PC-3 (cell line): ENCODE data around the gene PDZD7. TPM values are rescaled to one million over a fixed set of nuclear protein-coding genes. Genes with fewer than 3 reads are reported as not detected.

ENCODE experiments used
- ATAC-seq: fragments of 200-7000 bp; cut with Tn5 transposase; 2 replicates; pipeline ENCODE4 v1.9.1; 2020; ENCODE audit warnings: mild to moderate bottlenecking, moderate library complexity
- BruUV-seq: library from RNA; stranded (reverse); fragments of 400-500 nt; replicated peaks from 2 replicates; lab custom pipeline; 2021; lab: Mats Ljungman, UMichigan
- CTCF ChIA-PET: fragments of 300-600 bp; sonication (Branson Sonifier 250); formaldehyde crosslinking; loops from one replicate; lab custom pipeline; 2022; ENCODE audit warnings: antibody characterized with exemption; lab: Charles Lee
- POLR2A ChIA-PET: fragments of 300-600 bp; sonication (Branson Sonifier 250); formaldehyde crosslinking; loops from one replicate; lab custom pipeline; 2022; ENCODE audit warnings: antibody characterized with exemption; ENCODE audit not compliant: unreplicated experiment; lab: Charles Lee
- DNase-seq: peaks from one replicate; pipeline ENCODE4 v3.0.0-alpha.2; 2015
- H2AFZ ChIP-seq: fragments of 300-600 bp; sonication (generic); 2 replicates; pipeline ENCODE4 v1.6.0; 2016; ENCODE audit warnings: antibody characterized with exemption, low read length
- H3F3A ChIP-seq: fragments of 300-600 bp; sonication (generic); one replicate; pipeline ENCODE4 v1.6.0; 2017; ENCODE audit warnings: antibody characterized with exemption, low read length, control low read depth, mild to moderate bottlenecking; ENCODE audit not compliant: unreplicated experiment
- H3K27ac ChIP-seq: fragments of 300-600 bp; sonication (generic); 2 replicates; pipeline ENCODE4 v1.5.1; 2016; ENCODE audit warnings: mild to moderate bottlenecking, low read length
- H3K27me3 ChIP-seq: fragments of 300-600 bp; sonication (generic); 2 replicates; pipeline ENCODE4 v1.6.1; 2016; ENCODE audit warnings: low read length, mixed read lengths
- H3K36me3 ChIP-seq: fragments of 300-600 bp; sonication (generic); 2 replicates; pipeline ENCODE4 v1.6.1; 2016; ENCODE audit warnings: low read depth, mixed run types, low read length, mixed read lengths
- H3K4me1 ChIP-seq: fragments of 300-600 bp; sonication (generic); 2 replicates; pipeline ENCODE4 v1.5.1; 2016; ENCODE audit warnings: low read length; ENCODE audit not compliant: insufficient read depth
- H3K4me2 ChIP-seq: fragments of 300-600 bp; sonication (generic); 2 replicates; pipeline ENCODE4 v1.6.0; 2016; ENCODE audit warnings: low read length
- H3K4me3 ChIP-seq: fragments of 300-600 bp; sonication (generic); 2 replicates; pipeline ENCODE4 v1.5.1; 2016; ENCODE audit warnings: mild to moderate bottlenecking, low read length, mixed read lengths
- H3K79me2 ChIP-seq: fragments of 300-600 bp; sonication (generic); 2 replicates; pipeline ENCODE4 v1.6.1; 2017; ENCODE audit warnings: low read length, mixed read lengths
- H3K9ac ChIP-seq: fragments of 300-600 bp; sonication (generic); 2 replicates; pipeline ENCODE4 v1.6.0; 2016; ENCODE audit warnings: mild to moderate bottlenecking, low read length
- H3K9me2 ChIP-seq: fragments of 300-600 bp; sonication (generic); replicated peaks from 2 replicates; pipeline ENCODE4 v1.6.1; 2016; ENCODE audit warnings: mixed run types, low read length, mixed read lengths
- H3K9me3 ChIP-seq: fragments of 300-600 bp; sonication (generic); 2 replicates; pipeline ENCODE4 v1.6.1; 2016; ENCODE audit warnings: low read length, mixed read lengths
- H4K20me1 ChIP-seq: fragments of 300-600 bp; sonication (generic); 2 replicates; pipeline ENCODE4 v1.6.1; 2016; ENCODE audit warnings: low read length, mixed read lengths
- EZH2 ChIP-seq: fragments of 300-600 bp; sonication (generic); IDR thresholded peaks from one replicate; pipeline ENCODE4 v1.6.1; 2017; ENCODE audit warnings: antibody characterized with exemption, mild to moderate bottlenecking, low read length; ENCODE audit not compliant: unreplicated experiment
- EZH2phosphoT487 ChIP-seq: fragments of 300-600 bp; sonication (generic); IDR thresholded peaks from 2 replicates; pipeline ENCODE4 v1.6.1; 2018; ENCODE audit warnings: mild to moderate bottlenecking, antibody characterized with exemption, low read length, borderline replicate concordance
- intact Hi-C: fragments of 100-400 bp; cut with micrococcal nuclease; formaldehyde crosslinking; loops from 2 replicates; pipeline ENCODE4 v1.9.0; 2023
- total RNA-seq: library from RNA; depleted of rRNA; stranded (reverse); fragments of >200 nt; gene quantifications from 2 replicates; pipeline ENCODE4 v1.2.3, GENCODE V29; 2014
- TF ChIP-seq, protein P1 (sequence below): fragments of 300-600 bp; sonication (generic); conservative IDR thresholded peaks from 2 replicates; pipeline ENCODE4 v1.5.1; 2017; ENCODE audit warnings: antibody characterized with exemption, low read depth, mild to moderate bottlenecking, low read length

Gene PDZD7
- total RNA-seq, 1 experiment from 2014 or later, result 2.8 TPM

DNA sequence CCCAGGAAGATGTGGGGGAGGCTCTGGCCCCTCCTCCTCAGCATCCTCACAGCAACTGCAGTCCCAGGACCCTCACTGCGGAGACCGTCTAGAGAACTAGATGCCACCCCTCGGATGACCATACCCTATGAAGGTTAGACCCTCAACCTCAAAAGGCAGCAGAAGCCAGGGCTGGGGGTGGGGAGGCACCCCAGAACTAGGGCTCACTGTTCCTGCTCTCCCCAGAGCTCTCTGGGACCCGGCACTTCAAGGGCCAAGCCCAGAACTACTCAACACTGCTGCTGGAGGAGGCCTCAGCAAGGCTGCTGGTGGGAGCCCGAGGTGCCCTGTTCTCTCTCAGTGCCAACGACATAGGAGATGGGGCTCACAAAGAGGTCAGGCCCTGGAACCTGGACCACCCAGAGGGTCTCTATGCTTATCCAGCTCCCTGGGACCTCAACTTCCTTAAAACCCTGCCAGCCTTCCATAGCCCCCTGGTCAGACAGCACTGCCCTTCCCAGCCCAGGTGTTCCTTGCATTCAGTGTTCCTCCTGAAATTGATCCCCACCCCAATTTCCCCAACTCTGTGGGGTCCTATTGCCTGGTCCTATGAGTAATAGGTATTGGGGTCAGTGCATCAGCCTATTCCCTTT is 57.9 kb downstream of the PDZD7 start:
- POLR2A ChIA-PET, result no interaction called here
- Histone ChIP-seq H3K4me3 (no peak overlapping the region), H3K27ac (no peak overlapping the region), H3K36me3 (no peaks in the 10 kb centered on the region), H3K9ac (no peak overlapping the region), H2AFZ (no peak overlapping the region), H3F3A (no peaks in the 10 kb centered on the region), H3K9me2 (no peaks in the 10 kb centered on the region), H3K4me2 (no peak overlapping the region), H3K9me3 (no peaks in the 10 kb centered on the region), H3K27me3 (no peaks in the 10 kb centered on the region), H3K79me2 (no peaks in the 10 kb centered on the region), H3K4me1 (peaks cover 13% of the 10 kb centered on the region; the same call in 1 of the 2 replicates), H4K20me1 (no peaks in the 10 kb centered on the region)
- DNase-seq, result no peak
- intact Hi-C loops, result no loop called here
- no peak for ATAC-seq
- CTCF ChIA-PET, result no interaction called here
- TF ChIP-seq EZH2phosphoT487, result no peak
- TF ChIP-seq, protein P1, sequence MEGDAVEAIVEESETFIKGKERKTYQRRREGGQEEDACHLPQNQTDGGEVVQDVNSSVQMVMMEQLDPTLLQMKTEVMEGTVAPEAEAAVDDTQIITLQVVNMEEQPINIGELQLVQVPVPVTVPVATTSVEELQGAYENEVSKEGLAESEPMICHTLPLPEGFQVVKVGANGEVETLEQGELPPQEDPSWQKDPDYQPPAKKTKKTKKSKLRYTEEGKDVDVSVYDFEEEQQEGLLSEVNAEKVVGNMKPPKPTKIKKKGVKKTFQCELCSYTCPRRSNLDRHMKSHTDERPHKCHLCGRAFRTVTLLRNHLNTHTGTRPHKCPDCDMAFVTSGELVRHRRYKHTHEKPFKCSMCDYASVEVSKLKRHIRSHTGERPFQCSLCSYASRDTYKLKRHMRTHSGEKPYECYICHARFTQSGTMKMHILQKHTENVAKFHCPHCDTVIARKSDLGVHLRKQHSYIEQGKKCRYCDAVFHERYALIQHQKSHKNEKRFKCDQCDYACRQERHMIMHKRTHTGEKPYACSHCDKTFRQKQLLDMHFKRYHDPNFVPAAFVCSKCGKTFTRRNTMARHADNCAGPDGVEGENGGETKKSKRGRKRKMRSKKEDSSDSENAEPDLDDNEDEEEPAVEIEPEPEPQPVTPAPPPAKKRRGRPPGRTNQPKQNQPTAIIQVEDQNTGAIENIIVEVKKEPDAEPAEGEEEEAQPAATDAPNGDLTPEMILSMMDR, result no peak
- no peak for TF ChIP-seq EZH2
- BruUV-seq, result no TSS peak

DNA sequence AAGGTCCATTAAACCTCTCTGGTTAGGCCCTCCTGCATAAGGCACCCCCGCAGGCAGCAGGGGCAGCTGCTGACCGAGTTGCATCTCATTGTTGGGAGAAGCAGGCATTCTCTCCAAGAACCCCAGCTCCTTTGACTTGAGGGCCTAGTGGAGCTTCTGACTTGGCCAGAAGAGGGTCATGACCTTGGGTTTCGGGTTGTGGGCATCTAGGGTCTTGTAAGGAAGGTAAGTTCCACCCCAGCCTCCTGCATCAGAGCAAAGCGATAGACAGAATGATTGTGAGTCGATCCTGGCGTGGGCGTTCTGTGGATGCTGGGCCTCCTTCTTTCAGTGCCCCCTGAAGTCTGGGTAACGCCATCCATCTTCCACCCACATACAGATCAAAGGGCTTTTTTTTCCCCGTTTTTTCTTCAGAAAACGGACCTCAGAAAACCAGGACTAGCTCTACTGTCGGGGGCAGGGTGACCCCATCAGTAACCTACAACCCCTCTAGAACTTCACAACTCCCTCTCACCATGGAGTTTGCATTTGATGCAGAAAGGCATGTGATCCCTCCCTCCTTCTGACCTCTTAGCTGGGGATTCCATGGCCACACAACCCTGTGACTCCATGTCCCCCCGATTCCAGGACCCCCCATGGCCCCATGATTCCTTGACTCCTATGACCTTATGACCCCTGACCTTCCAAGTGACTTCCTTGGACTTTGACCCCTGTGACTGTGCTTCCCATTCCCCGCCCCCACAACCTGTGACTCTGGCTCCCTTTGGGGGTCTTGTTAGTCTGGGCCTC is 58.6 kb downstream of the PDZD7 start:
- DNase-seq, result no peak
- H2AFZ ChIP-seq, result no peak overlapping the region
- no peak overlapping the region for H3K4me3 ChIP-seq
- H3K9me2 ChIP-seq, result no peaks in the 10 kb centered on the region
- no peak overlapping the region for H3K4me2 ChIP-seq
- H3K27me3 ChIP-seq, result no peaks in the 10 kb centered on the region
- H3K36me3 ChIP-seq, result no peaks in the 10 kb centered on the region
- no peak for ATAC-seq
- CTCF ChIA-PET, result interaction anchor here (0.6 kb wide), 1 partner anchor 43 kb away, joined by 3 read pairs; no protein-coding TSS in a partner anchor
- BruUV-seq, result no TSS peak
- no peaks in the 10 kb centered on the region for H3K9me3 ChIP-seq
- H3F3A ChIP-seq, result no peaks in the 10 kb centered on the region
- peaks cover 13% of the 10 kb centered on the region; the same call in 1 of the 2 replicates for H3K4me1 ChIP-seq
- H4K20me1 ChIP-seq, result no peaks in the 10 kb centered on the region
- POLR2A ChIA-PET, result no interaction called here
- no peaks in the 10 kb centered on the region for H3K79me2 ChIP-seq
- H3K27ac ChIP-seq, result no peak overlapping the region
- TF ChIP-seq, protein P1, result no peak
- TF ChIP-seq EZH2 (no peak), EZH2phosphoT487 (no peak)
- intact Hi-C loops, result no loop called here
- no peak overlapping the region for H3K9ac ChIP-seq
